SK-N-SH (cell line): ENCODE measurements around the gene NAPG. TPM values are rescaled to one million over a fixed set of nuclear protein-coding genes. Genes with fewer than 3 reads are reported as not detected.

Experiments used
- CTCF ChIA-PET: fragments of 300-600, 350-600 bp; formaldehyde crosslinking; extraction: SDS; loops from one replicate; lab custom pipeline; 2021; lab: Yijun Ruan, JAX
- POLR2A ChIA-PET: fragments of 350-600 bp; sonication (Branson Sonifier 250); formaldehyde crosslinking; extraction: SDS; loops from one replicate; lab custom pipeline; 2020; ENCODE audit warnings: antibody characterized with exemption, inconsistent platforms; lab: Yijun Ruan, JAX
- DNase-seq: peaks from one replicate; pipeline ENCODE4 v3.0.0; 2012
- H2AFZ ChIP-seq: fragments of 200-600 bp; sonication (generic); 2 replicates; pipeline ENCODE4 v1.8.1; 2016; ENCODE audit warnings: antibody characterized with exemption, mild to moderate bottlenecking, low read depth
- H3F3A ChIP-seq: fragments of 200-600 bp; sonication (generic); replicated peaks from 2 replicates; pipeline ENCODE3; 2016; ENCODE audit warnings: antibody characterized with exemption, mild to moderate bottlenecking; ENCODE audit not compliant: insufficient read depth
- H3K27ac ChIP-seq, 2 experiments: fragments of 200-500 bp in 1 of 2; fragments of 200-600 bp in 1 of 2; sonication (Bioruptor generic) in 1 of 2; sonication (generic), shearing (Covaris generic) in 1 of 2; 2 replicates each; pipeline versions ENCODE4 v1.5.1 to v1.6.1; 2014 to 2016; ENCODE audit warnings: low read depth in 2 of 2, inconsistent platforms in 1 of 2, low read length in 1 of 2, mild to moderate bottlenecking in 1 of 2, mixed read lengths in 1 of 2
- H3K27me3 ChIP-seq: fragments of 200-600 bp; sonication (generic), shearing (Covaris generic); 2 replicates; pipeline ENCODE4 v1.6.1; 2016; ENCODE audit warnings: mixed run types; ENCODE audit not compliant: insufficient read depth
- H3K36me3 ChIP-seq, 2 experiments: fragments of 200-500 bp in 1 of 2; fragments of 200-600 bp in 1 of 2; sonication (Bioruptor generic) in 1 of 2; sonication (generic) in 1 of 2; replicated peaks in 1 of 2; 2 replicates each; pipeline versions ENCODE3 to v1.5.1; 2014 to 2016; ENCODE audit warnings: low read length in 1 of 2, mild to moderate bottlenecking in 1 of 2; ENCODE audit not compliant: insufficient read depth in 2 of 2, control insufficient read depth in 1 of 2
- H3K4me1 ChIP-seq, 2 experiments: fragments of 200-500 bp in 1 of 2; fragments of 200-600 bp in 1 of 2; sonication (Bioruptor generic) in 1 of 2; sonication (generic), shearing (Covaris generic) in 1 of 2; 2 replicates each; pipeline versions ENCODE4 v1.5.1 to v1.6.1; 2014 to 2016; ENCODE audit warnings: low read depth in 1 of 2, low read length in 1 of 2, mixed run types in 1 of 2; ENCODE audit not compliant: insufficient read depth in 2 of 2, control insufficient read depth in 1 of 2
- H3K4me2 ChIP-seq: fragments of 200-600 bp; sonication (generic), shearing (Covaris generic); 2 replicates; pipeline ENCODE4 v1.6.1; 2017; ENCODE audit warnings: mixed run types
- H3K4me3 ChIP-seq, 2 experiments: fragments of 200-500 bp in 1 of 2; fragments of 200-600 bp in 1 of 2; sonication (Bioruptor generic) in 1 of 2; sonication (generic), shearing (Covaris generic) in 1 of 2; 2 replicates each; pipeline versions ENCODE4 v1.5.1 to v1.8.1; 2014 to 2016; ENCODE audit warnings: low read depth in 2 of 2, inconsistent platforms in 1 of 2, low read length in 1 of 2, mild to moderate bottlenecking in 1 of 2, mixed read lengths in 1 of 2, moderate library complexity in 1 of 2
- H3K79me2 ChIP-seq: fragments of 200-600 bp; sonication (generic); 2 replicates; pipeline ENCODE4 v1.8.1; 2017; ENCODE audit warnings: mild to moderate bottlenecking; ENCODE audit not compliant: insufficient read depth
- H3K9ac ChIP-seq: fragments of 200-600 bp; sonication (generic); 2 replicates; pipeline ENCODE4 v1.6.1; 2017; ENCODE audit warnings: mixed run types
- H3K9me2 ChIP-seq: fragments of 200-600 bp; sonication (generic); 2 replicates; pipeline ENCODE4 v1.6.1; 2017; ENCODE audit warnings: mixed run types
- H3K9me3 ChIP-seq: fragments of 200-600 bp; sonication (generic); 2 replicates; pipeline ENCODE4 v1.6.1; 2017; ENCODE audit warnings: mixed run types, mild to moderate bottlenecking, moderate library complexity
- H4K20me1 ChIP-seq: fragments of 200-600 bp; sonication (generic); 2 replicates; pipeline ENCODE4 v1.6.1; 2017; ENCODE audit warnings: mild to moderate bottlenecking, mixed run types; ENCODE audit not compliant: insufficient read depth
- CHD2 ChIP-seq: fragments of 150-350 bp; IDR thresholded peaks from 2 replicates; pipeline ENCODE4 v1.6.1; 2018; ENCODE audit warnings: low read length; ENCODE audit not compliant: partially characterized antibody
- ELF1 ChIP-seq: IDR thresholded peaks from 2 replicates; pipeline ENCODE4 v1.4.0; 2012
- EP300 ChIP-seq, 2 experiments: IDR thresholded peaks; 2 replicates each; pipeline versions ENCODE4 v1.4.0 to v1.6.1; 2012; ENCODE audit warnings: borderline replicate concordance in 1 of 2, low read depth in 1 of 2, low read length in 1 of 2
- EZH2phosphoT487 ChIP-seq: fragments of 200-600 bp; sonication (generic); IDR thresholded peaks from 2 replicates; pipeline ENCODE4 v1.6.1; 2017; ENCODE audit warnings: low read depth, mixed run types, mild to moderate bottlenecking, antibody characterized with exemption, moderate library complexity, borderline replicate concordance
- FOXJ3 ChIP-seq: sonication (generic); formaldehyde crosslinking; IDR thresholded peaks from 2 replicates; pipeline ENCODE4 v1.5.1; 2020; ENCODE audit warnings: mild to moderate bottlenecking, missing genetic modification reagents
- FOXM1 ChIP-seq: IDR thresholded peaks from 2 replicates; pipeline ENCODE4 v1.4.0; 2012; ENCODE audit warnings: low read depth, mild to moderate bottlenecking
- GABPA ChIP-seq: IDR thresholded peaks from 2 replicates; pipeline ENCODE4 v1.4.0; 2012; ENCODE audit warnings: low read depth, mild to moderate bottlenecking
- GATA2 ChIP-seq: sonication (generic); formaldehyde crosslinking; IDR thresholded peaks from 2 replicates; pipeline ENCODE4 v1.5.0; 2020; ENCODE audit warnings: mild to moderate bottlenecking, missing genetic modification reagents
- JUND ChIP-seq: IDR thresholded peaks from 2 replicates; pipeline ENCODE4 v1.4.0; 2012
- MAX ChIP-seq: IDR thresholded peaks from 2 replicates; pipeline ENCODE4 v1.4.0; 2012; ENCODE audit warnings: low read depth
- MEF2A ChIP-seq: IDR thresholded peaks from 2 replicates; pipeline ENCODE4 v1.4.0; 2012; ENCODE audit warnings: low read depth, borderline replicate concordance
- PBX3 ChIP-seq: IDR thresholded peaks from 2 replicates; pipeline ENCODE4; 2012
- POLR2AphosphoS5 ChIP-seq: IDR thresholded peaks from 2 replicates; pipeline ENCODE4 v1.6.1; 2012; ENCODE audit warnings: low read depth, low read length
- REST ChIP-seq: IDR thresholded peaks from 2 replicates; pipeline ENCODE4 v1.6.1; 2012; ENCODE audit warnings: mild to moderate bottlenecking, low read depth, low read length, moderate library complexity
- RXRA ChIP-seq: IDR thresholded peaks from 2 replicates; pipeline ENCODE4 v1.4.0; 2012; ENCODE audit warnings: low read depth, mild to moderate bottlenecking, borderline replicate concordance
- SIN3A ChIP-seq: IDR thresholded peaks from 2 replicates; pipeline ENCODE4 v1.6.1; 2012; ENCODE audit warnings: low read depth, mild to moderate bottlenecking, low read length, moderate library complexity, borderline replicate concordance
- SMC3 ChIP-seq: IDR thresholded peaks from 2 replicates; pipeline ENCODE4 v1.6.1; 2012; ENCODE audit warnings: low read depth, low read length, improper control_type of control experiment
- TAF1 ChIP-seq: IDR thresholded peaks from 2 replicates; pipeline ENCODE4 v1.6.1; 2012; ENCODE audit warnings: low read depth, mild to moderate bottlenecking, low read length, moderate library complexity, borderline replicate concordance
- TEAD4 ChIP-seq: IDR thresholded peaks from 2 replicates; pipeline ENCODE4 v1.4.0; 2012; ENCODE audit warnings: mild to moderate bottlenecking, borderline replicate concordance; ENCODE audit not compliant: insufficient read depth
- USF2 ChIP-seq: fragments of 150-350 bp; IDR thresholded peaks from 2 replicates; pipeline ENCODE4 v1.6.1; 2017; ENCODE audit warnings: antibody characterized with exemption, low read length, low read depth, borderline replicate concordance
- YY1 ChIP-seq: IDR thresholded peaks from 2 replicates; pipeline ENCODE4 v1.4.0; 2012; ENCODE audit warnings: low read depth, mild to moderate bottlenecking
- ZBTB33 ChIP-seq: IDR thresholded peaks from 2 replicates; pipeline ENCODE4 v1.4.0; 2012; ENCODE audit warnings: low read depth, borderline replicate concordance
- WGBS: methylation state at CpG from one replicate; pipeline ENCODE4 v1.1.6; 2017; ENCODE audit warnings: low lambda C conversion rate; 5-methylcytosine and 5-hydroxymethylcytosine counted together
- polyA plus RNA-seq, 3 experiments: library from polyadenylated mRNA; depleted of rRNA; stranded (reverse); fragments of >200 nt; gene quantifications; 2 replicates each; pipeline ENCODE4 v1.2.3, GENCODE V29; 2012

Gene NAPG
- polyA plus RNA-seq (2012; rRNA removed), result 9.2 and 13.6 TPM in 2 replicates
- 11.2 and 13.4 TPM in 2 replicates for polyA plus RNA-seq (2012; cell fraction: cytosol; rRNA removed)
- 15.7 and 28.7 TPM in 2 replicates for polyA plus RNA-seq (2012; cell fraction: nucleus; rRNA removed)

GRCh38 chr18:10525697-10526560 is at the start of gene NAPG:
Gene NAPG (plus strand): TSS chr18:10526027. CDS start chr18:10526103, 76 bp downstream.
- Histone ChIP-seq H3K27ac (peak within 1 kb of the TSS; percentile 78 to 89), H3K4me2 (peak within 1 kb of the TSS; percentile 96), H2AFZ (peak within 1 kb of the TSS; percentile 90), H3K4me1 (peaks cover 6 to 9% of the 10 kb centered on the region in 2 experiments), H3K9me2 (no peaks in the 10 kb centered on the region), H3K4me3 (peak within 1 kb of the TSS; percentile 92 to 98), H3F3A (peaks cover 2% of the 10 kb centered on the region), H3K36me3 (peaks cover 2 to 3% of the 10 kb centered on the region in 2 experiments), H3K9ac (peak within 1 kb of the TSS; percentile 86), H3K9me3 (no peaks in the 10 kb centered on the region), H3K27me3 (no peaks in the 10 kb centered on the region), H4K20me1 (peaks cover 36% of the 10 kb centered on the region), H3K79me2 (peaks cover 48% of the 10 kb centered on the region)
- CTCF ChIA-PET, result interaction anchor here (0.8 kb wide), 1 partner anchor 554 kb away, joined by 4 read pairs; no protein-coding TSS in a partner anchor
- under 1% methylated on average over 30 of the region's 68 CpGs for WGBS
- POLR2A ChIA-PET, result interaction anchor here (0.6 kb wide), 1 partner anchor 25 kb away, joined by 3 read pairs; no protein-coding TSS in a partner anchor
- peak; percentile 97 for DNase-seq
- peak; percentile 52 for TF ChIP-seq TAF1
- peak; percentile 77 for TF ChIP-seq SIN3A
- no peak for TF ChIP-seq GATA2
- TF ChIP-seq POLR2AphosphoS5, result peak; percentile 87
- peak; percentile 61; the same call in 1 of the 2 replicates for TF ChIP-seq GABPA
- TF ChIP-seq EZH2phosphoT487, result no peak
- no peak for TF ChIP-seq TEAD4
- no peak for TF ChIP-seq JUND
- no peak for TF ChIP-seq PBX3
- TF ChIP-seq CHD2, result peak; percentile 68
- peak; percentile 87 for TF ChIP-seq ELF1
- TF ChIP-seq MAX, result peak; percentile 52; the same call in 1 of the 2 replicates
- TF ChIP-seq RXRA, result no peak
- no peak for TF ChIP-seq FOXJ3 (CRISPR knock-in tag)
- TF ChIP-seq FOXM1, result no peak
- TF ChIP-seq USF2, result no peak
- no peak for TF ChIP-seq YY1
- TF ChIP-seq REST, result 0 out of 2 replicates have a peak, but pooled peaks have one; percentile 33
- TF ChIP-seq EP300 (IDR thresholded peaks at IDR 0.05; ENCODE audit: borderline replicate concordance in 1 of 2, low read depth in 1 of 2, low read length in 1 of 2), result no peak
- TF ChIP-seq ZBTB33, result no peak
- no peak for TF ChIP-seq MEF2A
- no peak for TF ChIP-seq SMC3
